ENCODE measurements around the gene ZNF296.

ZNF296 gene

GRCh38 chr19:45051929-45052579 lies 24.2 kb downstream of the ZNF296 start:
- no peak for DNase-seq

- DNase-seq, result no peak
Measured at GRCh38 chr19:45050036-45050435, 26.2 kb downstream of the ZNF296 start.

DNA sequence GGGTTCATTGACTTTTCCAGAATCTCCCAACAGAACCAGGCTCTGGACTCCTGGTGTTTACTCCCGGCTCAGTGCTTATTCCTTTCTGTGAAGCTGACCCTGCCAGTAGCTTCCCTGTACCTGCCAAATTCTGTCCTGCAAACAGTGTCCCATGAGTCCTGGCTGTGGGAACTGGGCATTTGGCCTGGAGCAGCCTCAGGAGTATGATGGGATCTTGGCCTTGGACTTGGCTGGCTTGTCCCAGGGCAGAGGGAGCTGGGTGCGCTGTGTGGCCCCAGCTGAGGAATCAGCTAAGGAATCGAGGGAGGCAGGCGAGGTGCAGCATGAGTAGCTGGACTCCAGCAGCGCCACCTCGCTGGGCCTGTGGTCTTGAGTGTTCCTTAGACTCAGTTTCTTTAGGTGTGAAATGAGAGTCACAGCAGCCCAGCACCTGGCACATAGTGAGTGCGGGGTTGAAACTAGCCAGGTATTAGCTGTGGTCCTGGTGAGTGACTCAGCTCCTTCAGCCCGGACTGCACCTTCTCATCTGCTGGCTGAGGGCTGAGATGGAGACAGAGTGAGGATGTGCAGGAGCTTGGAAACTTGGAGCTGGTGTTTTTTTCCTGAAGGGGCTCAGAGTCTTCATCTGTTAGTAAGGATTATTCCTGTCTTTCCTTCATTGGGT lies 27.1 kb downstream of the ZNF296 start:
- DNase-seq, result no peak

- no peak for DNase-seq
Measured at GRCh38 chr19:45047188-45047797, 29.0 kb downstream of the ZNF296 start.

DNA sequence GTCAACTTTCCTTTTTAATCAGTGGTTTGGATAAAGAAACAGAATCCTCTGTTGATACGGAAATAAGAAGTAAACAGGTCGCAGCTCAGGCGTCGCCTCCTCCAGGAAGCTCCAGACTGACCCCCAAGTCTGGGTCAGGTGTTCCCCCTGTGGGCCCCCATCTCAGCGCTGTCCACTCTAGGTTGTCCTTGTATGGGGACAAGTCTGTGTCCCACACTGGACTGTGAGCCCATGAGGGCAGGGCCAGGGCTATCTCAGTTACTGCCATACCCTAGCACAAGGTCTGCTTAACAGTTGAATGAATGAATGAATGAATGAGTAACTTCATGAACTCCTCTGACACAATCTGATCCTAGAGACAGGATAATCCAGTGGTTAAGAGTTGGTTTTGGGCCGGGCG lies 29.9 kb downstream of the ZNF296 start:
- DNase-seq, result no peak

DNA sequence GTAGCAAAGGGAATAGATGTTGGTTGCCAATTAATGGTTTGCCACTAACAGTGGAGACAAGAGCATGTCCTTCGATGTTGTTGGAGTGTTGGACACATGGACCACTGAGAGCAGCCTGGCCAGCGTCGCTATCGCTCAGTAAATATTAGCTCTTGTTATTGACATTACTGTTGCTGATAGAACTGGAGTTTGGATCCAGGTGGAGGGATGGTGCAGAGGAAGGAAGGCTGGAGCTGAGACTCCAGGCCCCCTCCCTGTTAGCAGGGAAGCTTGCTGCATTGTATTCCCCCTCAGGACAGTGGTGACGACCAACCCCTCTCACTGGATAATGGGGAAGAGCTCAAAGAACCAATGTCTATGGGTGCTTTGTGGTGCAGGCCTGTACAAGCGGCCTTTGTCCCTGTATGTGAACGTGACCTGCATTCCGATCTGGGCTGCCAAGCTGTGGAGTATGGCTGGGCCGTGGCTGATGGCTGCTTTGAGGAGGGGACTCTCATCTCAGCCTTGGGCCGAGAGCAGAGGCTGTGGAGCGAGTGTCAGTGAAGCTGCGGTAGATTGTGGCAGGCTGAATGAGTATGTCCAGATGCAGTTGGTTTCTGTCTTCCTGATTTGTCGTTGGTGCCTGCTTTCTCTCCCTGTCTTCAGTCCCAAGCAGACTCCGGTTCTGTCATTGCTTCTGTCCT lies 30.5 kb downstream of the ZNF296 start:
- no peak for DNase-seq

DNA sequence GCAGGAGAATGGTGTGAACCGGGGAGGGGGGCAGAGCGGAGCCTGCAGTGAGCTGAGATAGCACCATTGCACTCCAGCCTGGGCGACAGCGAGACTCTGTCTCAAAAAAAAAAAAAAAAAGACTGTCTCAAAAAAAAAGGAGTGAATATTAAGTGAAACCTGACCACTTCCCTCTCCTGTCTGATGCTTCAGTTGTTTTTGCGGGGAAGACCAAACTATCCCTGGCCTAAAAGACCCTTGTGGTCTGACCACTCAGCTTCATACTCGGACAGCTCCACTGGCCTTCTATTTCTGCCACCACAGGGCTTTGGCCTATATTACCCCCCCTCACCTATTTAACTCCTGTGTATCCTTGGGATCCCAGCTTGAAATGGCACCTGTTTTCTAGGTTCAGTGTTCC lies 35.2 kb downstream of the ZNF296 start:
- DNase-seq, result no peak

DNA sequence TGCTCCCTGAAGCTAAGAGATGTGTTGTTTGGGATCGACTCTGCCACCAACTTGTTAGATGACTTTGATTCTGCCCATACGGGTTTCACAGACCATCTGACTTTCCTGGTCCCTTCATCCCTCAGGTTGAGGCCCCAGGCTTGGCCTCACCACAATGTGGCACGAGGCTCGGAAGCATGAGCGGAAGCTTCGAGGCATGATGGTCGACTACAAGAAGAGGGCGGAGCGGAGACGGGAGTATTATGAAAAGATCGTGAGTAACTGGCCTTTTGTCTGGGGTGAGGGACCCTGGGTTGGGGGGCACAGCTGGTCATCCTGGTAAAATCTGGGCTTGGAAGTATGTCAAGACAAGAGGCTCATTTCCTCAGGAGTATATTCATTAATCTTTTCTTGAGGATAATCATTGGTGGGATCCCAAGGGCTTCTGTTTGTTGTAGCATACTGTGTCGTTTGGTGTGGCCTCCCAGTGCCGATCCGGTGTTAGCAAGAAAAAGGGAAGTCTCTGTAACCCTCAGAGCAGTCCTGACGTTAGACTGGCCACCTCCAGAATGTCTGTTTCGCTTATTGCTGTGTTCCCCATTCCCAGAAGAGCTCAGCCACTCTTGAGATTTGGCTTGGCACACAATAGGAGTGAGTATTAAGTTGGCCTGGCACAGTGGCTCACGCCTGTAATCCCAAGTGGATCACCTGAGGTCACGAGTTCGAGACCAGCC lies 36.1 kb downstream of the ZNF296 start:
- no peak for DNase-seq

- peak; percentile 73 for DNase-seq
Measured at GRCh38 chr19:45038931-45039893, 37.1 kb downstream of the ZNF296 start, which contains the start of gene CLASRP. TSS of gene CLASRP (plus strand) at chr19:45039045. CDS start at chr19:45040213, 1,168 bp downstream.

GRCh38 chr19:45037393-45038169 lies 38.7 kb downstream of the ZNF296 start:
- DNase-seq, result no peak

- no peak for DNase-seq
Measured at GRCh38 chr19:45035755-45036154, 40.5 kb downstream of the ZNF296 start.

GRCh38 chr19:45032421-45032820 lies 43.9 kb downstream of the ZNF296 start:
- DNase-seq, result no peak

DNA sequence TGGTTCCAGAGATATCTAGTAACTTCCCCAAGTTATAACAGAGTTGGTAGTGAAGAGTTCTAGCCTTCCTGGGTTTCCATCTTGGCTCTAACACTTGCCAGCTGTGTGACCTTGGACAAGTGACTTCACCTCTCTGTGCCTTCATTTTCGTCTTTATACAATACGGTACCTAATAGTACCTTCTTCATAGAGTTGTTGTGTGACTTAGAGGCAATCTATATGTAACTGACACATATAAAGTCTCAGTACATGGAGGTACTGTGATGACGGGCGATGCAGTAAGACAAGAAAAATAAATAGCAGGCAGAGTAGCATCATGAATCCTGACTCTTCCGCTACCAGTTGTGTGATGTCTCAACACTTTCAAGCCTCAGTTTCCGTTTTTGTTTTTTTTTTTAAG lies 45.5 kb downstream of the ZNF296 start:
- DNase-seq, result no peak

GRCh38 chr19:45027371-45027770 lies 48.9 kb downstream of the ZNF296 start:
- DNase-seq, result no peak

- DNase-seq, result no peak
Measured at GRCh38 chr19:45025264-45025663, 51.0 kb downstream of the ZNF296 start.

GRCh38 chr19:45023048-45023447 lies 53.2 kb downstream of the ZNF296 start:
- no peak for DNase-seq

DNA sequence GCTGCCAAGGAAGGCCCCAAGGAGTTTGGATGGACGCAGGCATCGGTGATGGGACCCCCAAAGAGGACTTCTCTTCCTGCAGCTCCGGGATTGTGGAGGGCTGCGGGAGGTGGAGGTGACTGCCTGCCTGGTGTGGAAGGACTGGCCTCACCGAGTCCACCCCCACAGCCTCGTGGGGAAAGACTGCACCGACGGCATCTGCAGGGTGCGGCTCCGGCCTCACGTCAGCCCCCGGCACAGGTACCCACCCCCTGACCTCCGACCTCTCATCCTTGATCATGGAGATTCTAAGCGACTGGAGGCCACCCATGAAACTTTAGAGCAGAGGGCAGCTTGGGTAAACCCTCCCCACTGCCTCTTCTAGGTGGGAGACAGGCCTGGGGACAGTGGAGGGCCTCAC lies 54.3 kb downstream of the ZNF296 start:
- DNase-seq, result no peak

Measured in activated gamma-delta T cell (primary cell).